GM10847 (cell line): ENCODE measurements around the gene PRKAR1B.

Experiments used
- POLR2A ChIP-seq: IDR thresholded peaks from 2 replicates; pipeline ENCODE4 v1.6.1; 2011; ENCODE audit not compliant: insufficient read length; ENCODE audit errors: extremely low read depth

The PRKAR1B gene

DNA sequence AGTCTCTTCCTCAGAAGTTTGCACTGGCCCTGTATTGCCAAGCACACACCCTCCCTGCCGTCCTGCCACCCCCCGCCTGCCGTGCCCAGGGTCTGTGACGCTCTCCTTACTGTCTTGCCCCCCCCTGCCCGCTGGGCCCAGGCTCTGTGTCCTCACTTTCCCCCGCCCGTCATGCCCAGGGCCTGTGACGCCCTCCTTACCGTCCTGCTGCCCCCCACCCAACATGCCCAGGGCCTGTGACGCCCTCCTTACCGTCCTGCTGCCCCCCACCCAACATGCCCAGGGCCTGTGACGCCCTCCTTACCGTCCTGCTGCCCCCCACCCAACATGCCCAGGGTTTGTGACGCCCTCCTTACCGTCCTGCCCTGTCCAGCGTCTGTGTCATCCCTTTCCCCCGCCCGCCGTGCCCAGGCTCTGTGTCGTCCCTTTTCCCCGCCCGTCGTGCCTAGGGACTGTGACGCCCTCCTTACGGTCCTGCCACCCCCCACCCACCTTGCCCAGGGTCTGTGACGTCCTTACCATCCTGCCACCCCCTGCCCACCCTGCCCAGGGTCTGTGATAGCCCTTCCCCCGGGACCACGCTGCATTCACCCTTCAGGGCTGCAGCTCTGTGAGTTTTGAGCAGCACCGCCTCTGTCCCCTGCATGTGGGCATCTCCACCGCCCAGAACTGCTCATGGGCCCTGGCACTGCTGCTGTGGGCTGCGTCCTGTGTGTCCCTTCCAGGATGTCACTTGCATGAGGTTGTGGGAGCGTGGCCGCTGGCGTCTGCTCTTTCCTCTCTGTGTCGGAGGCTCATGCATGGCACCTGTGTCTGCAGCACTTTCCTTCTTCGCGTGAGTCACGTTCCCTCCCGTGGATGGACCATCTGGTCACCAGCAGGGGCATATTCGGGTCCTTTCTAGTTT lies 19.3 kb upstream of the PRKAR1B start:
- TF ChIP-seq POLR2A, result no peak

DNA sequence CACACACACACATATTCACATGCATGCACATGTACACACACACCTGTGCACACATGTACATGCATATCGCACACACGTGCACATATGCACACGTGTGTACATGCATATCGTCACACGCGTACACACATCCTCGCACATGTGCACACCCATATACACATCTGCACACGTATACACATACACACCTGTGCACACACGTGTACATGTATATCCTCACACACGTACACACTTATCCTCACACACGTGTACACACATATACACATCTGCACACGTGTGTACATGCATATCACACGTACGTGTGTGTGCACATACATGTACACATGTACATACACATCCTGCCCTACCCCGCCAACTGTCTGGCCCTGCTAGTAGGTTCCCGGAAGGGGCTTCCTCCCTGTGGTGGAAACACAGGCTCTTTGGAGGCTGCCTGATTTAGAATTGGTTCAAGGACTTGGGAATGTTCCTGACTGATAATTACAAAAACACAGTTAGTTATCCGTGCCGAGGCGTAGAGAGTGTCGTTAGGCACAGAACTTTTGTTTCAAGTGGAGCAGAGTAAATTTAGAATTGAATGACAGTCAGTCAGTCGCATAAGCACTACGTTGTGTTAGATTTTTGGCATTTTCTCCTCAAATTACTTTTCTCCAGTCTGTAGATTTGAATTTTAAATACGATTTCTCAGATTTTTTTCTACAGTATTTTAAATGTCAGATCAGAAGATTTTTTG lies 18.5 kb upstream of the PRKAR1B start:
- no peak for TF ChIP-seq POLR2A

DNA sequence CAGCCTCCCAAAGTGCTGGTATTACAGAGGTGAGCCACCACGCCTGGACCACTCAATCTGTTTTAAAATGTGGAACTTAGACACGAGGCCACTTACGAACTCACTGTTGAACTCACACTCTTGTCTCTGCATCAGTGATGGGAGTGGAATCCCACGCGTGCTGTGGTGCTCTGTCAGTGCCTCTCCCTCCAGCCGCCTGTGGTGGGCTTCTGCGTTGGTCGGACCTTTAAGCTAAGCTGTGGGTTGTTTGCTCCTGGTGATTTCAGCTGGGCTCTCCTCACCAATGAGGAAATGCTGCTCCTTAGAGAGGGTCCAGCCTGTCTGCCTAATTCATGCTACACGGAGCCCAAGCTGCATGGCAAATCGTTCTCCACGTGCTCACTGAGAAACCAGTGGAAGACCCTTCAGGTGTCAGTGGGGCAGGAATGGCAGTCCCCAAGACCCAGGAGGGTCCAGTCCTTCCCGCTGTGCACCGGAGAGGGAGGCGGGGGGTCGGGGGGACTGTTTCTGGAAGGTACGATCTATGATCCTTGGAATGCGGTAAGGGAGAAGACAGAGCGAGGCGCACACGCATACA lies 17.9 kb upstream of the PRKAR1B start:
- TF ChIP-seq POLR2A, result no peak

DNA sequence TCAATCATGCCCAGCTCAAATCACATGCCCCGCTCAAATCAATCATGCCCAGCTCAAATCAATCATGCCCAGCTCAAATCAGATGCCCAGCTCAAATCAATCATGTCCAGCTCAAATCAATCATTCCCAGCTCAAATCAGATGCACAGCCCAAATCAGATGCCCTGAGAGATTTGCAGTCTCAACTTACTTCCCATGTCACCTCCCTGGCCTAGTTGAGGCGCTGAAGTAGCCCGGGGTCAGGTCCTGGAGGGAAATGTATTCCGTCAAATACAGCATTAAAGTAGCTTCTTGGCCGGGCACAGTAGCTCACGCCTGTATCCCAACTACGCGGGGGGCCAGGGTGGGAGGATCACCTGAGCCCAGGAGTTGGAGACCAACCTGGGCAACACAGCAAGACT lies 15.7 kb upstream of the PRKAR1B start:
- no peak for TF ChIP-seq POLR2A

DNA sequence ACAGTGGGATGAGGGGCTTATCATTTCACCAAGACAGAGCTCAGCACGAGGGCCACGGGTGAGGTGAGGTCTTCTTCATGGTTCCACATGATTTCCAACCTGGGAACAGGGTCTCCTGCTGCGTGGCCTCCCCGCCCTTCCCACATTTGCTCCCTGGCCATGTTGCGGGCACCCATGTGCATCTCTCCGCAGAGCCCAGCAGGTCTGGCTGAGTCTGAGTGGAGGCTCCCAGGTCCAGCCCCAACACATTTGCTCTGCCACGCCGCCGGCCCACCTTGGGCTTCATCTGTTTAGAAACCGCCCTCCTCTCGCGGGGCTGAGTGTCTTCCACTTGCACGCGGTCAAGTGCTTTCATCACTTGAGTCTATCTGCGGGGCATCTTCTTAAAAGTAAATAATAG lies 14.8 kb upstream of the PRKAR1B start:
- TF ChIP-seq POLR2A, result no peak

DNA sequence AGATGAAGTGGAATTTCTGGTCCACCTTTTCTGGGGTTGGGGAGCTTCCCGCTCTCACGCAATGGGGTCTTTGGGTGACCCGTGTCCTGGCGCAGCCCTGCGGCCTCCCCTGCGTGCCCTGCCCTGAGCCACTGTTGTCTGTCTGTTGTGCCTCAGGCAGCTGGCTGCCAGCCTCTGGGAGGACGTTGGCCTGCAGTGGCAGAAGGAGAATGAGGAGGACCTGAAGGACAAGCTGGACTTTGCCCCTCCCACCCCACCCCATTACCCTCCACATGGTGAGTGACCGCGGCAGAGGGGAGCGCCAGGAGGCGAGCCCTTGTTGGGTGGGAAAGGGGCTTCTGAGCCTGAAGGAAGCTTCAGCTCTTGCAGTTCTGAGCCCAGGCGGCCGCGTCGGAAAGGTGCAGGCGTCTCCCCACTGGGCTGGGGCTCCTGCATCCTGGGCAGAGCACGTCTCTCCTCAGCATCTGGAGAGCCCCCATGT lies 14.2 kb upstream of the PRKAR1B start:
- TF ChIP-seq POLR2A, result no peak

DNA sequence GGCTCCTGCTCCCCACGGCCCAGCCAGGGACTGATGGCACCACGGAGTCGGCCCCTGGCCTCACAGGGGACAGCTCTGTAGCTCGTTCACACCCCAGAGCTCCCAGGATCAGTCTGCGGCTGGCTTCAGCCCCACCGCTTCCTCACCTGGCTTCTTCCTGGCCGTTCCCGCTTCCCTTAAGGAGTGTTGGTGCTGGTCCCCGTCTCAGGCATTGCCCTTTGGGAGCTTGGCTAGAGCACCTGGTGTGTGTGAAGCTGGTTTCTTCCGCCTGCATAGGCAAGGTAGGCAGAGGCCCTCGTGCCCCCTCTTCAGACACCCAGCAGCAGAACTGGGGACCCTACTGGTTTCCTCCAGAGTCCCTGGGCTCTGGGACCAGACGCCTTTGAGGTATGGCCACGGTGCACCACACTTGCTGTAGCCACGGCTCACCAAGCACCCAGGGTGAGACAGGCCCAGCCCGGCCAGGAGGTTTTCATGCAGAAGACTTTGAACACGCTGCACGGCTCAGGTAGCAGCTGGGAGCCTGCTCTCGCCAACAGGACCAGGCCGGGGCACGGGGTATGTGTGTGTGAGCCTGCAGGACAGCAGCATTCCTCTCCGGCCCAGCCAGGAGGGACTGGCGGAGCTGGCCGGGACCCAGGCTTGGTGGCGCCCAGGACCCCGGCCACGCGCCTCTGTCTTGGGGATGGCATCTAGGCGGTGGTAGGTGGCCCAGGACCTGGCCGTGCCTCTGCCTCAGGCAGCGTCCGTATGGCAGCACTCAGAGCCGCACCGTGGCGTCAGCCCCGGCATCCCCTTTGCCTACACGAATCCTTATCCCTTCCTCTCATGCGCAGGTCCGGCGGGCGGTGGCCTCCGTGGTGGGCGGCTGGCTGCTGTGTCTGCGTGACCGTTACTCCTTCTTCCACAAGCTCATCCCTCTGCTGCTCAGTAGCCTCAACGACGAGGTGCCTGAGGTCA lies 13.2 kb upstream of the PRKAR1B start:
- TF ChIP-seq POLR2A, result no peak

DNA sequence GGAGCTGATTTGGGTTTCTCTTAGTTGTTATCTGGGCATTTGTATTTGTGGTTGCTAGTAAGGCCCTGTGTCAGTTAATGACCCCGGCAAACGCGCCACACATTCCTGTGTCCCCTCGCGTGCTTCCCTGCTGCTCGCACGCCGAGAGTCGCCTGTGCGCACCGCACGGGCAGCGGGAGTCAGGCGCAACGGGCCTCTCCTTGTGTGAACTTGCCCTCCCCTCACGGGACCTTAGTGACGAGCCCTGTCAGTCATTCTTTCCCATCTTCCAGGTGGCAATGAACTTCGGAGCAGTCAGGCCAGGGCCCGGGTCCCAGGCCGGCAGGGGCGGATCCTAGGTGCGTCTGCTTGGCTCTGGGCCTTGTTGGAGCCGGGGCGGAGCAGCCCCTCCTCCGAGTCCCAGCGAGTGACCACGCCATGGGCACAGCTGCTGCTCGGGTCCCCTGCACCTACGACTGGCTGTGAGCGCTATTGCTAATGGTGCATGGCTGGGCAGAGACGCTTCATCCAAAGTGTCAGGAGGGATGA lies 12.4 kb upstream of the PRKAR1B start:
- TF ChIP-seq POLR2A, result no peak

DNA sequence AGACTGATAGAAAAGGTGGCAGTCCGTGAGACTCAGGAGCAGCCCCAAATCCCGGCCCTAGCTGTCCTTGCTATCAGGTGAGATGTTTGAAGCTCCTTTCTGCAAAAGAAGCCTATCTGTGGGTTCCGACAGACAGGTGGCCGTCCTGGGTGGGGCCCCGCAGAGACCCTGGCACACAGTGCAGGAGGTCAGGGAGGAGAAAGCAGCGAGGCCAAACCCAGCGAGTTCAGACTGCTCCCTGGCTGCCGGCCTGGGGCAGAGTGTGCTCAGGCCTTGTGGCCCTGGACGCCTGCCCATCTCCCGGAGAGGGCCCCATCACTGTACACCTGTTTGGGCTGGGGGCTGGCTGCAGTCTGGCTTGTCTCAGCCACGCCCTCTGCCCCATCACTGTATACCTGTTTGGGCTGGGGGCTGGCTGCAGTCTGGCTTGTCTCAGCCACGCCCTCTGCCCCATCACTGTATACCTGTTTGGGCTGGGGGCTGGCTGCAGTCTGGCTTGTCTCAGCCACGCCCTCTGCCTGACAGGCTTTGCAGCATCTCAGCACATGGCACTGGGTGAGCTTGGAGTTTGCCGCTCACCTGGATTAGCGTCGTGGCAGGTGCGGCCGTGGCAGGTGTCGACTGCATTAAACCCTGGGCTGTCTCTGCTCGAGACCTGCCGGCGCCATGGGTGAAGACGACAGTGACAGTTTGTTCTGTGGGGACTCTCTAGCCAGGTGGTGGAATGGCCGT lies 11.8 kb upstream of the PRKAR1B start:
- no peak for TF ChIP-seq POLR2A

DNA sequence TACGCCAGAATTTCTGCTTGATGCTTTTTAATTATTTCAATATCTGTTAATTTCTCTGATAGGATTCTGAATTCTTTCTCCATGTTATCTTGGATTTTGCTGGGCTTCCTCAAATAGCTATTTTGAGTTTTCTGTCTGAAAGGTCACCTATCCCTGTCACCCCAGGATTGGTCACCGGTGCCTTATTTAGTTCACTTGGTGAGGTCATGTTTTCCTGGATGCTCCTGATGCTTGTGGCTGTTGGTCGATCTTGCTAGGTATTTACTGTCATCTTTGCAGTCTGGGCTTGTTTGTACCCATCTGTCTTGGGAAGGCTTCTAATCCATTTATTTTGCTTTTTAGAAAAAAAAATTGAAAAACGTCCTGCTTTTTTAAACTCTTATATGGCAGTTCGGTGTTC lies 11.2 kb upstream of the PRKAR1B start:
- no peak for TF ChIP-seq POLR2A

DNA sequence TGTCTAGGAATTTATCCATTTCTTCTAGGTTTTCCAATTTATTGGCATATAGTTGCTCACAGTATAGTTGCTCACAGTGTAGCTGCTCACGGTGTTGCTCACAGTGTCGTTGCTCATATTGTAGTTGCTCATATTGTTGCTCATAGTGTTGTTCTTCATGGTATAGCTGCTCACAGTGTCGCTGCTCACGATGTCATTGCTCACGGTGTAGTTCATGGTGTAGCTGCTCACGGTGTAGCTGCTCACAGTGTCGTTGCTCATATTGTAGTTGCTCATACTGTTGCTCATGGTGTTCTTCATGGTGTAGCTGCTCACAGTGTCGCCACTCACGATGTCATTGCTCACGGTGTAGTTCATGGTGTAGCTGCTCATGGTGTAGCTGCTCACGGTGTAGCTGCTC lies 7.7 kb upstream of the PRKAR1B start:
- TF ChIP-seq POLR2A, result no peak

DNA sequence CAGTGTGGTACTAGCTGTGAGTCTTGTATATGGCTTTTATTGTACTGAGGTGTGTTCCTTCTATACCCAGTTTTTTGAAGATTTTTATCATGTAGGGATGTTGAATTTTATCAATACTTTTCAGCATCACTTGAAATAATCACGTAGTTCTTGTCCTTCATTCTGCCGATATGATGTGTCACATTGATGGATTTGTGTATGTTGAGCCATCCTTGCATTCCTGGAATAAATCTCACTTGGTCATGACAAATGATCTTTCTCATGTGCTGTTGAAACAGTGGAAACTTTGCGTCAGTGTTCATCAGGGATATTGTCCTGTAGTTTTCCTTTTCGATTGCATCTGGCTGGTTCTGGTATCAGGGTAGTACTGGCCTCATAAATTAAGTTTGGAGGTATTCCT lies 7.1 kb upstream of the PRKAR1B start:
- TF ChIP-seq POLR2A, result no peak

DNA sequence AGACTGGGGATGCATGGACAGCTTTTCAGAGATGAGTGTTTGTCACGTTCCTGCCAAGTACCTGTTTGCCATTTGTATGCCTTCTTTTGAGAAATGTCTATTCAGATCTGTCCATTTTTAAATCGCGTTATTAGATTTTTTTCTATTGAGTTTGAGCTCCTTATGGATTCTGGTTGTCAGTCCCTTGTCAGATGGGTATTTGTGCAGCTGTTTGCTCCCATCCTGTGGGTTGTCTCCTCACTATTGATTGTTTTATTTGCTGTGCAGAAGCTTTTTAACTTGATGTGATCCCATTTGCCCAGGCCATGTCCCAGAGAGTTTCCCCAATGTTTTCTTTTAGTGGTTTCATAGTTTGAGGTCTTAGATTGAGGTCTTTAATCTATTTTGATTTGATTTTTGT lies 5.5 kb upstream of the PRKAR1B start:
- TF ChIP-seq POLR2A, result no peak

DNA sequence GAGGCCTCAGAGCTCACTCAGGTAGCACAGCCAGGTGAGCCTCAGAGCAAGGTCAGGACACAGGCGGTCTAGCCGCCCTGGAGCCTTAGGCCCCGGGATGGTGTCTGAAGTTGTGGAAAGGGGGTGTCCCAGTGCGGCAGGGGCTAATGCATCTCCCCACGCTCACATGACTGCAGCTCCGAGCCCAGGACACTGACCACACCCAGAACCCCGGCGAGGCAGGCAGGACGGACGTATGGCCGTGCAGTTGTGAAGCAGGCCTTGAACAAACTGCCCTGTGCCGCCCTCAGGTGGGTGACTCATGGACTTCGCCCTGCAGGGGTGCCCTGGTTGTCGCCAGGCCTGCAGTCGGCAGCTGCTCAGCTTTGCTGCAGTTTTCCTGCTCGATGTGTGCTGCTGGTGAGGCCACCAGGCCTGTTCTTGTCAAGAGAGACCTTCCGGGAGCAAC lies 5.0 kb upstream of the PRKAR1B start:
- no peak for TF ChIP-seq POLR2A

DNA sequence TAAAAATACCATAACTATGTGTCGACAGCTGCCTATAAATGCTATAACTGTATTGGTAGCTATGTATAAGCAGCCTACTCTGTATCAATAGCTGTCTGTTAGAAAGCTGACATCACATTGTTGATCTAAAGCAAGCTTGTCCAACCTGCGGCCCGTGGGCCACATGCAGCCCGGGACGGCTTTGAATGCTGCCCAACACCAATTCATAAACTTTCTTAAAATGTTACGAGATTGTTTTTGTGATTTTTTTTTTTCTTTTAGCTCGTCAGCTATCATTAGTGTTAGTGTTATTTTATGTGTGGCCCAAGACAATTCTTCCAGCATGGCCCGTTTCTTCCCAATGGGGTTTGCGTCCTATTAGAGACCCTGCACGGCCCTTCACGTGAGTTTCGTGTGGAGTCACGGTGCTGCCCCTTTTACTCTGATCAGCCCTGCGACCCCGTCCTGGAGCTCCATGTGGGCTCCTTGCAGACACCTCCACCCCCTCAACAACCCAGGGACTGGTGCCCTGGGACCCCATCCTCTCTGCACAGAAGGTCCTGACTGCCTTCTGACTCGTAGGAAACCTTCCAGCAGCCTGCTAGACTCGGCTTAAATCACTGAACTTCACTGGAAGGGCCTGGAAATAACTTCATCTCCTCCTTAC lies 4.5 kb upstream of the PRKAR1B start:
- no peak for TF ChIP-seq POLR2A
